Measurements from ENCODE around the gene HPCAL1. TPM values are rescaled to one million over a fixed set of nuclear protein-coding genes. Genes with fewer than 3 reads are reported as not detected.

The HPCAL1 gene
- total RNA-seq, 2 donors from 2014 or later = 22.5 to 203 TPM

- no peaks in the 10 kb centered on the region for H3K4me1 ChIP-seq (replicated peaks)
- intact Hi-C loops (cut with DNase I) = no loop called here
- H3K27me3 ChIP-seq (replicated peaks; ENCODE audit: insufficient read depth) = no peaks in the 10 kb centered on the region
- no peak for DNase-seq (ENCODE audit: low spot score)
- H3K9me3 ChIP-seq = no peaks in the 10 kb centered on the region
- TF ChIP-seq POLR2A (IDR thresholded peaks at IDR 0.05) = no peak
- TF ChIP-seq CTCF (IDR thresholded peaks at IDR 0.05) = no peak
- TF ChIP-seq POLR2AphosphoS5 (IDR thresholded peaks at IDR 0.05) = no peak
- no peak overlapping the region for H3K4me3 ChIP-seq
- no peak overlapping the region for H3K27ac ChIP-seq
- WGBS = 90% methylated on average over 22 of the region's 22 CpGs
- no peaks in the 10 kb centered on the region for H3K36me3 ChIP-seq
Measured at GRCh38 chr2:10273215-10274175, 29.2 kb upstream of the HPCAL1 start.

- DNase-seq (ENCODE audit: low spot score) = no peak
- intact Hi-C loops (cut with DNase I) = no loop called here
- 92% methylated on average over 14 of the region's 14 CpGs for WGBS
- H3K4me1 ChIP-seq (replicated peaks) = no peaks in the 10 kb centered on the region
- H3K9me3 ChIP-seq = no peaks in the 10 kb centered on the region
- TF ChIP-seq POLR2AphosphoS5 (IDR thresholded peaks at IDR 0.05) (no peak), CTCF (IDR thresholded peaks at IDR 0.05) (no peak), POLR2A (IDR thresholded peaks at IDR 0.05) (no peak)
- no peak overlapping the region for H3K27ac ChIP-seq
- H3K36me3 ChIP-seq = no peaks in the 10 kb centered on the region
- no peaks in the 10 kb centered on the region for H3K27me3 ChIP-seq (replicated peaks; ENCODE audit: insufficient read depth)
- no peak overlapping the region for H3K4me3 ChIP-seq
Measured at GRCh38 chr2:10274376-10274775, 28.3 kb upstream of the HPCAL1 start.

GRCh38 chr2:10274983-10275802 is 27.5 kb upstream of the HPCAL1 start:
- H3K36me3 ChIP-seq = no peaks in the 10 kb centered on the region
- no peak for TF ChIP-seq POLR2AphosphoS5 (IDR thresholded peaks at IDR 0.05)
- TF ChIP-seq POLR2A (IDR thresholded peaks at IDR 0.05) = no peak
- no peak for TF ChIP-seq CTCF (IDR thresholded peaks at IDR 0.05)
- H3K4me1 ChIP-seq (replicated peaks) = no peaks in the 10 kb centered on the region
- WGBS = 91% methylated on average over 15 of the region's 15 CpGs
- no peak for DNase-seq (ENCODE audit: low spot score)
- H3K4me3 ChIP-seq = no peak overlapping the region
- no peaks in the 10 kb centered on the region for H3K27me3 ChIP-seq (replicated peaks; ENCODE audit: insufficient read depth)
- no peak overlapping the region for H3K27ac ChIP-seq
- intact Hi-C loops (cut with DNase I) = no loop called here
- H3K9me3 ChIP-seq = no peaks in the 10 kb centered on the region

GRCh38 chr2:10276481-10277292 is 26.0 kb upstream of the HPCAL1 start:
- Histone ChIP-seq H3K36me3 (no peaks in the 10 kb centered on the region), H3K4me1 (replicated peaks) (no peaks in the 10 kb centered on the region), H3K9me3 (no peaks in the 10 kb centered on the region), H3K4me3 (no peak overlapping the region), H3K27me3 (replicated peaks; ENCODE audit: insufficient read depth) (no peaks in the 10 kb centered on the region), H3K27ac (no peak overlapping the region)
- TF ChIP-seq POLR2A (IDR thresholded peaks at IDR 0.05) = no peak
- no peak for TF ChIP-seq POLR2AphosphoS5 (IDR thresholded peaks at IDR 0.05)
- TF ChIP-seq CTCF (IDR thresholded peaks at IDR 0.05) = no peak
- WGBS = 86% methylated on average over 23 of the region's 23 CpGs
- intact Hi-C loops (cut with DNase I) = no loop called here
- DNase-seq (ENCODE audit: low spot score) = no peak

Measured in prostate gland (tissue), 2 donors.